HG03378 (cell line): ENCODE results near the gene ABLIM3.

Experiments
- ATAC-seq: cut with Tn5 transposase; IDR thresholded peaks from one replicate; pipeline ENCODE4 v1.9.1; 2021; ENCODE audit warnings: mild to moderate bottlenecking, moderate library complexity; ENCODE audit not compliant: unreplicated experiment

The ABLIM3 gene

DNA sequence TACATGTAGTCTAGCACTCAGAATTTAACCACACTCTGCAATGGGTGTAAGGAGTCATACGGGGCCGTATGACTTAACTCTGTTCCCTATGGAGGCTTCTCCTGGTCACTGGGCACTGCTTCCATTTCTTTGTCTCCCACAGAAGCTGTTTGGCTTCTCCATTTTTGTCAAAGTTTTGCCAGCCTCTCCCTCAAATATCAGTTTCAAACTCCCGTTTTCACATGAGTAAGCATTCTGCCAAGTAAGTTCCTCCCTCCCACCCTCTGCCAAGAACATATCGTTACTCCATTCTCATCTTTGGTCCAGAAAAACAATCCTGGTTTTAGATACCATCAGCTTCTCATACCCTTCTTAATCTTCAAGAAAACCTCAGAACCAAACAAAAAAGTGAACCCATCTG lies 136.5 kb downstream of the ABLIM3 start:
- ATAC-seq = no peak

DNA sequence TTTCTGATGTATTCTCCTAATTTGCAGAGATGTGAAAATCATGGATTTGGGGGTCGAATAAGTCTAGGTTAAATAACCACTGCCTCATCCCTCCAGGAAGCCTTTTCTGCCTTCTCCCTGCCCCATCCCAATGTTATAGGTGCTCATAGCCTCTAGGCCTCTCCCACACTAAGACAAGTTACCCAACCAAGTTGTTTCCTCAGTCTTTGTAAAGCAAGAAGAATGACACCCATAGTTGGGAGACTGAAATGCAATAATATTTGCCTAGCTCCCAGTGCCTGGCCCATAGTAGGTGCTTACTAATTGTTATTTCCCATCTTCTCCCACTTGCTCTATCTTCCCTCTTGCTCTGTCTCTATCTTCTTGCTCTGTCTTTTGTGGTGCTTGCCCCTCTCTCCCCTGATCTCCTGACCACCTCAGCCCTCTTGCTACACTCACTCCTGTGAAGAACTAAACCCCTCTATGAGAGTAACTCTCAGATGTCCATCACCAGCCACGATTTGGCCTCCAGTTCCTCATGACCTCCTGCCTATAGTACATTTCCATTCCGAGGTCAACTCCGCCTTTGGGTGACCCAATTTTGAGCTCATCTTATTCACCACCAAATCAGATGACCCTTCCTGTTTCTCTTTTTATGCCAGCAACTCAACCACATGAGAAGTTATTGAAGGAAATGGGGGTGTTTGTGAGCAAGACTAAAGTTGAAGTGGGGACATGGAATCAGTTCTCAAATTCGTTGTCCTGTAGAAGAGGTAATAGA lies 137.3 kb downstream of the ABLIM3 start:
- no peak for ATAC-seq

DNA sequence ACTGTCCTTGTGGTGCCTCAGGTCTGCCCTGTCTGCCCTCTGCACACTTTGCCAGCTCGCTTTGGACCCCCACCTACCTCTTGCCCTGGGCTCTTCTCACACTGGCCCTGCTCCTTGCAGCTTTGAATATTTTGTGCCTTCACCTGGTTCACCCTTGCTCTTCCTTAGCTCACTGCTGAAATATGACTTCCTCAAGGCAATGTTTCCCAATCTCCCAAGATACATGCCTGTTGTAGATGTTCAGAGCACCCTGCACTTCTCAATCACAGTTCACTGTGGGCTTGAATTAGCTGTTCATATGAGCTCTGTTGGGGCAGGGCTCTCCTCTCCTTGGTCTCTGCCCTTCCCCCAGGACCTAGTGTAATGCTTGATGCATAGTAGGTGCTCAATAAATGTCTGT lies 138.4 kb downstream of the ABLIM3 start:
- no peak for ATAC-seq

DNA sequence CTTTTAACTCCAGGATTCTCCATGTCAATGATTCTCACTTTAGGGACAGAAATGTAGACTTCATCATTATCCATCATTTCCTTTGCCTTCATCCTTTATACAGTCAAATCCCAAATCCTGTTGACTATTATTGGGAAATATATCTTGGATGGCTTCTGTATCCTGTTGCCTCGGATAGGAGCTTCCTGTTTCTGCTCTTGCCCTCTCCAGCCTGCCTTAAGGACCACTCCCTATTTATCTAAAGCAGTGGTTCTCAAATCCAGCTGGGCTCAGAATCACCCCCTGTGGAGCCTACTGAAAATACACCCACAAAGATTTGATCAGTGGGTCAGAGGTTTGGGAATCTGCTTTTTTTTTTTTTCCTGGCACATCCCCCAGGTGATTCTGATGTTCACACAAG lies 138.8 kb downstream of the ABLIM3 start:
- ATAC-seq = no peak

DNA sequence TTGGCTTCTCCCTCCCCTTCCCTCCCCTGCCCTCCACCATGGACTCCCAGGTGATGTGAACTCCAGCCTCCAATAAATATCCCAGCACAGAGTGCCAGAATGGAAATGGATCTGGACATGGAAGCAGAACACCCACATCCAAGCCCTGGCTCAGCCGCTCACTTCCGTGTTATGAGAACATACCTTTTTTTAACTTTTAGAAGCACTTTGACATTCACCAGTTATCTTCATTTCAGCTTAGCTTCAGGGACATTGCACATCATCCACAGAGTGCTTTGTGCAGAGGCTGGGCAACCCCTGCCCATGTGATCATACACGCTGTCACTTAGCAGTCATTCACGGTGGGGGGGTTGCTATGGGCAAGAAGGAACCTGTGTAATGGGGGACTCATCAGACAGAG lies 139.5 kb downstream of the ABLIM3 start:
- no peak for ATAC-seq

DNA sequence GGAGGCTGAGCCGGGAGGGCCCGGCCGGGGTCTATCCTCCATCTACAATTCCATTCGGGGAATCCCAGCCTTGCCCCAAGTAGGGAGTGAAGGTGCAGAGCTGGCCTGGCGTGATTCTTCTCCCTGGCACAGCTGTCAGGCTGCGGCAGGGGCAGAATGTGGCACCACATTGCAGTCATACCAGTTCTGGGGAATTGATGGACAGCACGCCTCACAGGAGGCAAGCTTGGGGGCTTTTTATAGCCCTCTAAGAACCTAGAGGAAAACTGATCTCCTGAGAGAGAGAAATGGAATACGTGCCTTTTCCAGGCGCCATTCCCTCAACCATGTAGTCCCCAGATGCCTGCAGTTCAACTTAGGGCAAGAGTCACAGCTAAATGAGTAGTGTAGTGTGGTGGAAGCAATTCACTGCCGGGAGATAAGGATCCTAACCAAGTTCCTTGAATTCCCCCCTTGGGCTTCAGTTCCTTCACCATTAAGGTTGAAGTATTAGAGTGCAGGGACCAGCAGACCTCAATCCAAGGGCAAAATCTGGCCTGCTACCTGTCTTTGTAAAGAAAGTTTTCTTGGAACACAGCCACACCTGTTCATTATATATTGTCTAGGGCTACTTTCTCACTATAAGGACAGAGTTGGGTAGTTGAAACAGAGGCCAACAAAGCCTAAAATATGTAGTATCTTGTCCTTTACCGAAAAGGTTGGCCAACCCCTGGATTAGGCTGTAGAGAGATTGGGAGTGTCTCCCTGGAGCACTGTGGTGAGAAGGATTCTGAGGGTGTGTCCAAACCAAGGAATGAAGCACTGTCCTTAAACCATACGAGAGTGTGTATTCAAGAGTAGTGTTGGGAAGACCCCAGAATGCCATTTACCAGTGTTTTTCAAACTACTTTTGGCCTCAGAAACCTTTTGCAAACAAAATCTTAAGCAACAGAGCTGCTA lies 141.0 kb downstream of the ABLIM3 start:
- ATAC-seq = no peak

DNA sequence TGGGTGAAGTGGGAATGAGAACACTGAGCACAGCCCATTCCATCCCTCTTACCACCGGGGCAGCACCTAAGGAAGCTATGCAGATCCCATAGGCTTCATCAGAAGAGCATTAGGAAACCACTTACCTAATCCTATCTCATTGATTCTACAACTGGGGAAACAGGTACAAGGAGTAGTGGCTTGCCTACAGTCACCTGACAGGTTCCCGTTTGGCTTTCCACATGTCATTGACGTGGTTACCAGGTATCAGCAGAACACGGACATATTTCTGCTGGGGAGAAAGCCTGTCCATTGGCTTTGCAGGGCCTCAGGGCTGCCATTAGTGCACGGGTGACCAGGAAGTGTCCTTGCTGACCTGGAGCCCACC lies 141.7 kb downstream of the ABLIM3 start:
- no peak for ATAC-seq

DNA sequence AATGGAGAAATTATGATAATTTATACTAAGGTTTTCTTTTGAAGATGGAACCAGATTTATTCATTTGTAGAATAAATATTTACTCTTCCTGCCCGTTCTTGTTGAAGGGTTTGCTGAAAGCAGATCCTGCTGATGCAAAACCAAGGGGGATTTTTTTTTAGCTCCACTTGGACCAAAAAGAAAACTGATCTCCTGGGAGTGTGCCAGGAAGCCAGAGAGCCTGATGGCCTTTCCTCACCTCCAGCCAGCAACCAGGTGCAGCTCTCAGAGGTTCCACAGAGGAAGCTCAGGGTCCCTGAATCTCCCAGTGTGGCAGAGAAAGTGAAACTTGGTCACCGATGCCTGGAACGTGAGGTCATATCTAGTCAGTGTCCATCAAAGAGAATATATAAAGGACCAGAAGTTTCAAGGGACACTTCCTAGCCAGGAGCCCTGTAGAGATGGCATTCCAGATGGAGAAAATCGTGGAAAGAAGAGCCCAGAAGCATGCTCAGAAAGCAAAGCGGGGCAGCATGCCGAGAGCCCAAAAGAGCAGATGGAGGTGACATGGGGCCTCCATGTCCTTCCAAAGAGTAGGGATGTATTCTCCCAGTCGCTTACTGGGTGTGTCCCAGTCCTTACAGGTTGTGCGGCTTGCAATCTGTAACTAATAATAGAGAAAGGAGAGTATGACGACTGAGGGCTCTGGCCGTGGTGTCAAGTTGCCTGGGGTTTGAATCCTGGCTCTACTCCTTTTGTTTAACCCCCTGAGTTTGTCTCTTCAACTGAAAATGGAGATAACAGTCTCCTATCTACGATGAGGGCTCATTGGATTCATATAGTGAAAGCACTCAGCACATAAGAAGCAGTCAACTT lies 142.6 kb downstream of the ABLIM3 start:
- no peak for ATAC-seq

DNA sequence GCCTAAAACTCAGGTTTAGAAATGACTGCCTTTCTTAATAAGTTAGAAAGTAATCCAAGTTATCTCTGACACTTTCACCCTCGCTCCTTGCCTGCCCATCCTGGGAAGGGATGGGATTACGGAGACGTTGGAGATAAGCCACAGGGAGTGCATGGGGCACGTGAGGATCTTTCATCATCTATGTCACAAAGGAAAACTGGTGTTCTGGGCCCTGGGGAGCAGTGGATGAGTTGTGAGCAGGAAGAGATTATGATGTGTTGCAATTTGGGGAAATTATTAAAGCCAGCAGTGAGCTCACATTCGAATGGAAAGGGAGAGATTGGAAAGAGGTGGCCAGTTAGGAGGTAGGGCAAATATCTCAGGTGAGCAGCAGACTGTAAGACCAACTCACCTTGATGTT lies 143.2 kb downstream of the ABLIM3 start:
- no peak for ATAC-seq

DNA sequence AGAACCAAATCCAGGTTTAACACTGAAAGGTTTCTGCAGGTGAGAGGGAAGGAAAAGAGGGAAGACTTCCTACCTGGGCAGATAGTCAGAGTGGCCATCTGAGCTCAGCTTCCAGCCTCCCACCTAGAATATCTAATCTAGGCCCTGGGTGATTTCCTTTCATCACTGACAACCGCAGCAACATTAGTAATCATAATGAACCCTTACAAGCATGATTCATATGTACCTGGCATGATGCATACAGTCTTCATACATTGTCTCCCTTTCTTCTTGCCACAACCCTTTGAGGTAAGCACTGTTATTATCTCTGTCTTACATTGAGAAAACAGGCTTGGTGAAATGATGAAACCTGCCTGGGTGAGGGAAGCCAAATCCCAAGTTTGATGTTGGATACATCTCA lies 143.9 kb downstream of the ABLIM3 start:
- ATAC-seq = no peak

DNA sequence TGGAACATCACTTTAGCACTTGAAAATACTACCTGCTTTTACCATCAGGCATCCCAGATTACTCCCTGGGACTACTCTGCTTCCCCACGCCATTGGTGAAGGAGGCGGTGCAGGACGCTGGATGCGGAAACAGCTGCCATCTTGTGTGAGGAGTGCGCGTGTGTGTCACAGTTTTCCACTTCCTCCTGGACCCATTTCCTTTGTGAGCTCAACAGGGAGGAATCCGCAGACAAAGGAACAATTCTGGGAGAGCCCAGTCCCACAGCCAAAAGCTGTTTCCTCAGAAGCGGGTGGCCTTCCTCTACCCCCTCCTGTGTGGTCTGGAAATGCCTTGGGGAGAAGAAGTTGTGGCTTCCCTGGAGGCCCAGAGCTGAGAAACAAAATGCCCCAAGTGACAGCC lies 147.1 kb downstream of the ABLIM3 start:
- ATAC-seq = no peak

DNA sequence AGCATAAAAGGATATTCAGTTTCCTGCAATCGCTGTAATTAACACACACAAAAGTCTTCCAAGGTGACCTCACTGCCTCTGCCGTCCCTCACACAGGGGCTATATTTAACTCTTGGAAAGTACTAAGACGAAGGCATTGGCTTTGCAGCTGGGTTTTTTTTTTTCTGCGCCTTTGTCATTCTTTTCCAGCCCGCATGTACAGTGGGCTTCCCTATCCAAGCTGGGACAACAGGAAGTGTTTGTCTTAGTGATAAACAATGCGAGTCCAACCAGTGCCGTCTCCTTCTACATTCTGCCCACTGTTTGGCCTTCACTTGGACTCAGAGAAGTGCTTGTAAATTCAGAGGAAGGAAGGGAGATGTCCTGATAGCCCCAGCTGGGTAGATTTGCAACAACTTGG lies 148.0 kb downstream of the ABLIM3 start:
- ATAC-seq = no peak

DNA sequence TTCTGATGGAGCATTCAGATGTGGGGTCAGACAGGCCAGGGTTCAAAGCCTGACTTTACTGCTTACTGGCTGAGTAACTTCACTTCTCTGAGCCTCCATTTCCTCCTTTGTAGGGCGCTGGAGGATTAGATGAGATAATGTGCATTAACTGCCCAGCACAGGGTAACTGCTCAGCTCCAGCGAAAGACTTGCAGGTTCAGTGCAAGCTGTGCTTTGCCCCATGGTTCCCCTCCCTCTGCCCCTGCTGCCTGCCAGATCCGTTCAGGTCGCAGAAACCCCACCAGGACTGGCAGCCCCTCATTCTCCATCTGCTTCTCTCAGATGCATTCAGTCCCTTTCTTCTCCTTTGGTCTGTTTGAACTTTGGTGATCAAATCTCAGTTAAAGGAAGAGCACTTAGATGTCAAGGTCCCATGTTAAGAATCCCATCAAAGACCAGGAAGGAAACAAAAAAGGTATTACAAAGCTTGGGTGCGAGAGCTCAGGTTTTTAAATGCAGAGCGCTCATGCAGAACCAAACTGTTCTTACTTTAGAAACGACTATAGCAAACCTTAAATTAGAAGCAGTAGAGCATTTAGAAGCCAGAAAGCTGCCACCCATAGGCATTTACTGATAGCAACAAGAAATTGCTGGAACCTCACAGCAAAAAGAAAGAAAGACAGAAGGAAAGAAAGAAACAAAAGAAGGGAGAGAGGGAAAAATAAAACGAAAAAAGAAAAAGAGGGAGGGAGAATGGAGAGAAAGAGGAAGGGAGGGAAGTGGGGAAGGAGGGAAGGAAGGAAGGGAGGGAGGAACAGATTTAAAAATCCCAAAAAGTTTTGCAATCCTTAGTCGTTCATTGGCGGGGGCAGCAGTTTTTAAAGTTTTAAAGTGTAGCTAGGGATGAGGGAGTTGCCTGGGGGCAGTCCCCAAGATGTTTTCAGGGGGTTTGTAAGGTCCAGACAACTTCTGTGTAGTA lies 153.9 kb downstream of the ABLIM3 start:
- ATAC-seq = no peak

DNA sequence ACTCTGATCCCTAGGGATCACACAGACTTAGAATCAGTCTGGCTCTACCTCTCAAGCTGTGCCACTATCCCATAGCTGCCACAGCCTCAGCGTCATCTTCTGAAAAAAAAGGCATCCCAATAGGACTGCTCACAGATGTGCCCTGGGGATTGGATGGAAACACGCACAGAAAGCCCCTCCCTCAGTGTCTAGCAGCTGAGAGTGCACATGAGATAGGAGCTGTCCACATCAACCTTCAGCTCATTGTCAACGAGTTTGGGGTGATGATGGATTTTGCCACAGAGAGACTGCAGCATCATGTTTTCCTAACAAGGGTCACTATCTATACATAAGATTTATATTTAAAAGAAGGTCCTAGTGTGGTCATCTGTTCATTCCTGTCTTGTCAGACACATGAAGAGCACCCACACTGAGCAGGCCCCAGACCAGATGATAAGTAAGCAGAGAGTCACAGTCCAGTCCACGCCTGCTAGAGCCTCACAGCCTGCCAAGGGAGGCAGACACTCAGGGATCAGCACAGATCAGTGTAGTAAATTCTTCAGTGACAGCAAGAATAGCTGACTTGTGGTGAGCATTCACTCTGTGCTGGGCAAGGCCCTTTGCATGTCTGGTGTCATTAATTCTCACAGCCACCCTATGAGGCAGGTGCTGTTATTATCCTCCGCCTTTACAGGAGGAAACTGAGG lies 156.2 kb downstream of the ABLIM3 start:
- no peak for ATAC-seq

DNA sequence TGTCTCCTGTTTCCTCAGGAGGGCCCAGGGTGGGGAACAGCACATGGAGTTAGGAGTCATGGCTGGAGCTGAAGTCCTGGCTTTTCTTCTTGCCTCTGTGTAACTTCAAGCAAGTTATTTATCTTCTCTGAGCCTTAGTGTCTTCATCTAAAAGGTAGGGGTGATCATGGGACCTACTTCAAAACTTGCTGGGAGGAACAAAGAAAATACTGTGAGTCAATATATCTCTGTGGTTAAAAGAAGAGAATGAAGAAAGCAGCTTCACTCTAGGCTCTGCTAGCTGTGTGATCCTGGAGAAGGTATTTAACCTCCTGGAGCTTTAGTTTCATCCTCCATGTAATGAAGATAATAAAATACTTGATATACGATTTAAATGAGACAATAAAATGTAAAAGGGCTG lies 156.9 kb downstream of the ABLIM3 start:
- ATAC-seq = no peak

DNA sequence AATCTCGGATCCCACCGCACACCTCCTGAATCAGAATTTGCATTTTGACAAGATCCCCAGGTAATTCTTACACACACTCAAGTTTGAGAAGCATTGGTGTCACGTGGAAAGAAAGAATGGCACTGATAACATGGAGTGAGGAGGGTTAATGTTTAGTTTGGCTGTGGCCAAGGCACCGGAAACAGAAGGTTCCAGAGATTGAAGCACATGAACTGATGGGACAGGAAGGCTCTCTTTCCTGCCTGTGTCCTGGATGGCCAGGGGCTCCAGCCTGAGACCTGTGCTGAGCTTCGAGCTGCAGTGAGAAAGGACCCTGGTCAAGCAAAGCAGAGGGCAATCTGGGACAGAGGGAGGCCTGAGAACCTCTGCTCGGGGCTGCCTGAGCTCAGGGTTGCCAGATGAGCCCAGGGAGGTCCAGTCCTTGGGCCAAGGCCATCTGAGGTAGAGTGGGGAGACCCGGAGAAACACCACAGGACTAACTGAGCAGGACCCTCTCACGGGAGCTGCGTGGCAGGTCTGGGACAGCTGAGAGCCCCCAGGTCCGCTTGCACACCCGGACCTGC lies 157.6 kb downstream of the ABLIM3 start:
- ATAC-seq = no peak

DNA sequence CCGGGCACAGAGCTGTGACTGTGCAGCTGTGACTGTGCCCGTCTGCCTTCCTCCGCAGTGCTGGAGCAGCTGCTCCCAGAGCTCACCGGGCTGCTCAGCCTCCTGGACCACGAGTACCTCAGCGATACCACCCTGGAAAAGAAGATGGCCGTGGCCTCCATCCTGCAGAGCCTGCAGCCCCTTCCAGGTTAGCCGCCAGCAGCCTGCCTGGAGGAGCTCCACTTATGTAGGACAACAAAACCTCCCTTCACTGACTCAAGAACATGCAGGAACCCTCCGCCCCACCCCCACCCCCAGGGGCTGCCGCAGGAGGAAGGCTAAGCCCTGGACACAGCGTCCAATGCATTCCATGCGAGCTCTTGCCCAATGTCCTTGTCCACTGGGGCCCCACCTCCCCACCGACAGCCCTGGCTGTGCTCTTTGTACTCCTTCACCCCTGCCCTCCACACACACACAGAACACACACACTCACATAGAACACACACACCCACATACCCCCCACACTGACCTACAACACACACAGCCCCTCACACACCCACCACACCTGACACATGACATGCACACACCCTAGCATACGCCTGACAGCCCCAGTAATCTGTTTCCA lies 158.3 kb downstream of the ABLIM3 start:
- ATAC-seq = no peak

DNA sequence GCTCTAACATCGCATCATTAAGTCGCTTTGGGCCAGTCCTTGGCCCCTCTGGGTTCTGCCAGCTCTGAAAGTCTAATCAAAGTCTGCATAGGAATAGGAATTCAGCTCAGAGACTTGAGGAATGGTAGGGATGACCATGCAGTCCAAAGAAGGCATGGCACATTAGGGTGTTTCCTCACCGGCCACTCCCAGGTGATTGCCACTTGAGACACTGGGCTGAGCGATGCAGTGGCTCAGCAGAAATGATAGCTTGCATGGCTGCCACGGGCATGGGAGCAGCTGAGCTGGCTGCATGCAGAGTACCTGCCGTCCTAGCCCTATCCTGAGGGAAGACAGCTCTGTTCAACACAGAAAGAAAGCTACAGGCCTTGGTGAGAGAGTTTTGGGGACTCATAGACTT lies 159.1 kb downstream of the ABLIM3 start:
- ATAC-seq = no peak
